Neural cell (in vitro differentiated cells): ENCODE data around the gene TMEM181.

ENCODE experiments used
- CTCF ChIP-seq: fragments of 450-650 bp; IDR thresholded peaks from 2 replicates; pipeline ENCODE4 v1.5.1; 2014; ENCODE audit warnings: antibody characterized with exemption, mild to moderate bottlenecking, moderate library complexity; ENCODE audit not compliant: poor library complexity, severe bottlenecking
- MXI1 ChIP-seq: fragments of 450-650 bp; conservative IDR thresholded peaks from 2 replicates; pipeline ENCODE4 v1.6.1; 2014; ENCODE audit warnings: antibody characterized with exemption, mild to moderate bottlenecking; ENCODE audit not compliant: poor library complexity, severe bottlenecking

GRCh38 chr6:158519761-158520160 lies 40.1 kb upstream of the TMEM181 start:
- TF ChIP-seq CTCF (no peak), MXI1 (no peak)
